Measurements from ENCODE around the gene ABHD17A. TPM values are rescaled to one million over a fixed set of nuclear protein-coding genes. Genes with fewer than 3 reads are reported as not detected.

ABHD17A gene
- total and polyA plus RNA-seq, 9 of the 15 experiments (the other 6 are each of a cell fraction or from before 2014, with no cell fraction given), result 0.04 to 135 (median 21.8) TPM; not detected in 1

- TF ChIP-seq, protein P1, sequence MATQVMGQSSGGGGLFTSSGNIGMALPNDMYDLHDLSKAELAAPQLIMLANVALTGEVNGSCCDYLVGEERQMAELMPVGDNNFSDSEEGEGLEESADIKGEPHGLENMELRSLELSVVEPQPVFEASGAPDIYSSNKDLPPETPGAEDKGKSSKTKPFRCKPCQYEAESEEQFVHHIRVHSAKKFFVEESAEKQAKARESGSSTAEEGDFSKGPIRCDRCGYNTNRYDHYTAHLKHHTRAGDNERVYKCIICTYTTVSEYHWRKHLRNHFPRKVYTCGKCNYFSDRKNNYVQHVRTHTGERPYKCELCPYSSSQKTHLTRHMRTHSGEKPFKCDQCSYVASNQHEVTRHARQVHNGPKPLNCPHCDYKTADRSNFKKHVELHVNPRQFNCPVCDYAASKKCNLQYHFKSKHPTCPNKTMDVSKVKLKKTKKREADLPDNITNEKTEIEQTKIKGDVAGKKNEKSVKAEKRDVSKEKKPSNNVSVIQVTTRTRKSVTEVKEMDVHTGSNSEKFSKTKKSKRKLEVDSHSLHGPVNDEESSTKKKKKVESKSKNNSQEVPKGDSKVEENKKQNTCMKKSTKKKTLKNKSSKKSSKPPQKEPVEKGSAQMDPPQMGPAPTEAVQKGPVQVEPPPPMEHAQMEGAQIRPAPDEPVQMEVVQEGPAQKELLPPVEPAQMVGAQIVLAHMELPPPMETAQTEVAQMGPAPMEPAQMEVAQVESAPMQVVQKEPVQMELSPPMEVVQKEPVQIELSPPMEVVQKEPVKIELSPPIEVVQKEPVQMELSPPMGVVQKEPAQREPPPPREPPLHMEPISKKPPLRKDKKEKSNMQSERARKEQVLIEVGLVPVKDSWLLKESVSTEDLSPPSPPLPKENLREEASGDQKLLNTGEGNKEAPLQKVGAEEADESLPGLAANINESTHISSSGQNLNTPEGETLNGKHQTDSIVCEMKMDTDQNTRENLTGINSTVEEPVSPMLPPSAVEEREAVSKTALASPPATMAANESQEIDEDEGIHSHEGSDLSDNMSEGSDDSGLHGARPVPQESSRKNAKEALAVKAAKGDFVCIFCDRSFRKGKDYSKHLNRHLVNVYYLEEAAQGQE (IDR thresholded peaks at IDR 0.05; ENCODE audit: borderline replicate concordance), result no peak
- TF ChIP-seq, protein P1 (CRISPR knock-in tag; IDR thresholded peaks at IDR 0.05; ENCODE audit: low read depth), result no peak
- TF ChIP-seq, protein P2, sequence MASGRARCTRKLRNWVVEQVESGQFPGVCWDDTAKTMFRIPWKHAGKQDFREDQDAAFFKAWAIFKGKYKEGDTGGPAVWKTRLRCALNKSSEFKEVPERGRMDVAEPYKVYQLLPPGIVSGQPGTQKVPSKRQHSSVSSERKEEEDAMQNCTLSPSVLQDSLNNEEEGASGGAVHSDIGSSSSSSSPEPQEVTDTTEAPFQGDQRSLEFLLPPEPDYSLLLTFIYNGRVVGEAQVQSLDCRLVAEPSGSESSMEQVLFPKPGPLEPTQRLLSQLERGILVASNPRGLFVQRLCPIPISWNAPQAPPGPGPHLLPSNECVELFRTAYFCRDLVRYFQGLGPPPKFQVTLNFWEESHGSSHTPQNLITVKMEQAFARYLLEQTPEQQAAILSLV (tag; IDR thresholded peaks at IDR 0.05), result no peak
- TF ChIP-seq MEF2D (tag; conservative IDR thresholded peaks at IDR 0.05; ENCODE audit: low read depth), result peak; percentile 25; the same call in 1 of the 2 replicates
- TF ChIP-seq, protein P3, sequence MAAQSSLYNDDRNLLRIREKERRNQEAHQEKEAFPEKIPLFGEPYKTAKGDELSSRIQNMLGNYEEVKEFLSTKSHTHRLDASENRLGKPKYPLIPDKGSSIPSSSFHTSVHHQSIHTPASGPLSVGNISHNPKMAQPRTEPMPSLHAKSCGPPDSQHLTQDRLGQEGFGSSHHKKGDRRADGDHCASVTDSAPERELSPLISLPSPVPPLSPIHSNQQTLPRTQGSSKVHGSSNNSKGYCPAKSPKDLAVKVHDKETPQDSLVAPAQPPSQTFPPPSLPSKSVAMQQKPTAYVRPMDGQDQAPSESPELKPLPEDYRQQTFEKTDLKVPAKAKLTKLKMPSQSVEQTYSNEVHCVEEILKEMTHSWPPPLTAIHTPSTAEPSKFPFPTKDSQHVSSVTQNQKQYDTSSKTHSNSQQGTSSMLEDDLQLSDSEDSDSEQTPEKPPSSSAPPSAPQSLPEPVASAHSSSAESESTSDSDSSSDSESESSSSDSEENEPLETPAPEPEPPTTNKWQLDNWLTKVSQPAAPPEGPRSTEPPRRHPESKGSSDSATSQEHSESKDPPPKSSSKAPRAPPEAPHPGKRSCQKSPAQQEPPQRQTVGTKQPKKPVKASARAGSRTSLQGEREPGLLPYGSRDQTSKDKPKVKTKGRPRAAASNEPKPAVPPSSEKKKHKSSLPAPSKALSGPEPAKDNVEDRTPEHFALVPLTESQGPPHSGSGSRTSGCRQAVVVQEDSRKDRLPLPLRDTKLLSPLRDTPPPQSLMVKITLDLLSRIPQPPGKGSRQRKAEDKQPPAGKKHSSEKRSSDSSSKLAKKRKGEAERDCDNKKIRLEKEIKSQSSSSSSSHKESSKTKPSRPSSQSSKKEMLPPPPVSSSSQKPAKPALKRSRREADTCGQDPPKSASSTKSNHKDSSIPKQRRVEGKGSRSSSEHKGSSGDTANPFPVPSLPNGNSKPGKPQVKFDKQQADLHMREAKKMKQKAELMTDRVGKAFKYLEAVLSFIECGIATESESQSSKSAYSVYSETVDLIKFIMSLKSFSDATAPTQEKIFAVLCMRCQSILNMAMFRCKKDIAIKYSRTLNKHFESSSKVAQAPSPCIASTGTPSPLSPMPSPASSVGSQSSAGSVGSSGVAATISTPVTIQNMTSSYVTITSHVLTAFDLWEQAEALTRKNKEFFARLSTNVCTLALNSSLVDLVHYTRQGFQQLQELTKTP (IDR thresholded peaks at IDR 0.05; ENCODE audit: low read depth in 1 of 2, partially characterized antibody in 2 of 2), result peak in 1 of 2 experiments; percentile 20
- no peak for TF ChIP-seq PTTG1 (tag; IDR thresholded peaks at IDR 0.05; ENCODE audit: low read depth)
- no peak for TF ChIP-seq ARID3B (CRISPR knock-in tag; IDR thresholded peaks at IDR 0.05; ENCODE audit: borderline replicate concordance)
- TF ChIP-seq STAT6 (CRISPR knock-in tag; IDR thresholded peaks at IDR 0.05), result no peak
Observed at GRCh38 chr19:1836458-1837221, 48.7 kb downstream of the ABHD17A start (continued).

Measured in K562 (cell line).